ENCODE data around the gene SOS2. TPM values are rescaled to one million over a fixed set of nuclear protein-coding genes. Genes with fewer than 3 reads are reported as not detected.

Gene SOS2
- total and polyA plus RNA-seq, 2 donors (not counting 3 experiments of a cell fraction or from before 2014, with no cell fraction given): 6.7 to 21.3 TPM

DNA sequence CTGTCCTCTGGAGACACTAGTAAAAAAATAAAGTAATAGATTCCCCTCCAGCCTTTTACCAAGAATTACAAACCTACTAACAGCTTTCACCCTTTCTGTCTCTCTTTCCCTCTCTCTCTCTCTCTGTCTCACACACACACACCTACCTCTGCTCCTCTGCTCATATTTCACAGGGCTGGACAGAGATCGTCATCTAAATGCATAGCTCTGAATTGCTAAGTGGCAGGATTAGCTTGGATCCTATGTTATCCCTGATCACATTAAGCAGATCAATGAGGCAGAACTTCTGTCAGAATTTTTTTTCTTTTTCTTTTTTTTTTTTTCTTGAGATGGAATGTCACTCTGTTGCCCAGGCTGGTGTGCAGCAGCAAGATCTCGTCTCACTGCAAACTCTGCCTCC, 137.9 kb downstream of the SOS2 start:
- H3K27ac ChIP-seq (ENCODE audit: insufficient read depth, low read depth, low read length): no peak overlapping the region
- no peak overlapping the region for H2AFZ ChIP-seq (ENCODE audit: low read depth, low read length)
- H3K27me3 ChIP-seq (ENCODE audit: control insufficient read depth in 2 of 2, insufficient read depth in 2 of 2, low read length in 2 of 2): no peaks in the 10 kb centered on the region
- no peaks in the 10 kb centered on the region for H3K36me3 ChIP-seq (ENCODE audit: control insufficient read depth in 2 of 2, extremely low read depth in 1 of 2, insufficient read depth in 2 of 2, low read length in 2 of 2)
- no peaks in the 10 kb centered on the region for H3K4me1 ChIP-seq (ENCODE audit: control insufficient read depth, extremely low read depth, insufficient read depth, low read length)
- H3K79me2 ChIP-seq (ENCODE audit: control insufficient read depth, insufficient read depth, low read length): no peaks in the 10 kb centered on the region
- no peaks in the 10 kb centered on the region for H3K9me1 ChIP-seq (replicated peaks; ENCODE audit: control insufficient read depth, extremely low read depth, insufficient read depth, low read length)
- dilution Hi-C loops (cut with MboI; ENCODE audit: extremely low pct_ligation_motif_present, low sequenced_read_pairs) (no loop called here), intact Hi-C loops (cut with micrococcal nuclease) (loop anchor here (10.0 kb wide), 1 partner anchor 49 kb away; no protein-coding TSS in a partner anchor)
- H3K4me2 ChIP-seq (ENCODE audit: insufficient read depth, low read length): no peak overlapping the region
- no peak overlapping the region for H3K4me3 ChIP-seq (replicated peaks in 1 of 3; ENCODE audit: insufficient read depth in 1 of 3, low read depth in 1 of 3, low read length in 3 of 3)
- no TSS peak for BruUV-seq (replicated peaks)
- no peak for DNase-seq (ENCODE audit: low read depth, low spot score)
- TF ChIP-seq POLR2A (IDR thresholded peaks at IDR 0.05; ENCODE audit: low read depth, low read length): no peak
- TF ChIP-seq POLR2AphosphoS5 (IDR thresholded peaks at IDR 0.05; ENCODE audit: insufficient read depth, low read depth, low read length): no peak
- no peak for TF ChIP-seq FOS (IDR thresholded peaks at IDR 0.05; ENCODE audit: borderline replicate concordance, insufficient read depth, low read length)
- TF ChIP-seq MYC (IDR thresholded peaks at IDR 0.05; ENCODE audit: low read depth, low read length): no peak
- no peak for TF ChIP-seq EZH2 (IDR thresholded peaks at IDR 0.05; ENCODE audit: borderline replicate concordance, low read depth, low read length, severe bottlenecking)
- no peak for TF ChIP-seq GATA2 (IDR thresholded peaks at IDR 0.05; ENCODE audit: insufficient read depth, insufficient read length, low read depth, low read length)
- TF ChIP-seq, protein P1, sequence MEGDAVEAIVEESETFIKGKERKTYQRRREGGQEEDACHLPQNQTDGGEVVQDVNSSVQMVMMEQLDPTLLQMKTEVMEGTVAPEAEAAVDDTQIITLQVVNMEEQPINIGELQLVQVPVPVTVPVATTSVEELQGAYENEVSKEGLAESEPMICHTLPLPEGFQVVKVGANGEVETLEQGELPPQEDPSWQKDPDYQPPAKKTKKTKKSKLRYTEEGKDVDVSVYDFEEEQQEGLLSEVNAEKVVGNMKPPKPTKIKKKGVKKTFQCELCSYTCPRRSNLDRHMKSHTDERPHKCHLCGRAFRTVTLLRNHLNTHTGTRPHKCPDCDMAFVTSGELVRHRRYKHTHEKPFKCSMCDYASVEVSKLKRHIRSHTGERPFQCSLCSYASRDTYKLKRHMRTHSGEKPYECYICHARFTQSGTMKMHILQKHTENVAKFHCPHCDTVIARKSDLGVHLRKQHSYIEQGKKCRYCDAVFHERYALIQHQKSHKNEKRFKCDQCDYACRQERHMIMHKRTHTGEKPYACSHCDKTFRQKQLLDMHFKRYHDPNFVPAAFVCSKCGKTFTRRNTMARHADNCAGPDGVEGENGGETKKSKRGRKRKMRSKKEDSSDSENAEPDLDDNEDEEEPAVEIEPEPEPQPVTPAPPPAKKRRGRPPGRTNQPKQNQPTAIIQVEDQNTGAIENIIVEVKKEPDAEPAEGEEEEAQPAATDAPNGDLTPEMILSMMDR (IDR thresholded peaks at IDR 0.05; ENCODE audit: extremely low read depth in 1 of 2, insufficient read depth in 1 of 2, low read depth in 1 of 2, low read length in 2 of 2): no peak
- TF ChIP-seq JUN (IDR thresholded peaks at IDR 0.05; ENCODE audit: borderline replicate concordance, insufficient read depth, insufficient read length, low read depth): no peak
- TF ChIP-seq, protein P2, sequence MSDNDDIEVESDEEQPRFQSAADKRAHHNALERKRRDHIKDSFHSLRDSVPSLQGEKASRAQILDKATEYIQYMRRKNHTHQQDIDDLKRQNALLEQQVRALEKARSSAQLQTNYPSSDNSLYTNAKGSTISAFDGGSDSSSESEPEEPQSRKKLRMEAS (IDR thresholded peaks at IDR 0.05; ENCODE audit: insufficient read depth, insufficient read length): no peak
- ChIA-PET CTCF (interaction anchor here (0.9 to 2.2 kb wide), 5 partner anchors 11 to 227 kb away, joined by 3 to 7 read pairs (median 4); no protein-coding TSS in a partner anchor), POLR2A (no interaction called here)
- no peaks in the 10 kb centered on the region for H4K20me1 ChIP-seq (replicated peaks; ENCODE audit: control insufficient read depth, extremely low read depth, insufficient read depth, low read length)
- FAIRE-seq: no peak
- no peak overlapping the region for H3K9ac ChIP-seq (replicated peaks; ENCODE audit: extremely low read depth, insufficient read depth, low read length)
- H3K9me3 ChIP-seq (replicated peaks; ENCODE audit: control insufficient read depth, insufficient read depth, low read length): no peaks in the 10 kb centered on the region
